8988T (cell line): ENCODE measurements around the gene ARHGAP10.

Source experiments
- DNase-seq: peaks from one replicate; pipeline ENCODE4 v3.0.0; 2011

ARHGAP10 gene

DNA sequence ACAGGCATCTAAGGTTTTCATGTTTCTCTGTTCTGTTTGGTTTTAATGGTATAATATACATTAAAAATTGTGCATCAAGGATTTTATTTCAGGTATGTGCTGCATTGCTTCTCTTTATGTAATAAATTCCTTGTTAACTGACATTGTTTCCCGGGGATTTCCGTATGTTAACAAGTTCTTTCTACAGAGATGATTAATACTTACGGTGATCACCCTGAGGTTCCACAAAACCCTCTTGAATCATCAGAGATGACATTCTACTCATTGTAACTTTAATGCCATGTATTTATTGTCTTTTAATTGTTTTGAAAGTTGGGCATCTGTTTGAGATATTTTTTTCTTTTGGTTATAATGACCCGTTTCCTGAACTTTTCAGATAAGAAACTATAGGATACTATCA lies 37.5 kb downstream of the ARHGAP10 start:
- no peak for DNase-seq

DNA sequence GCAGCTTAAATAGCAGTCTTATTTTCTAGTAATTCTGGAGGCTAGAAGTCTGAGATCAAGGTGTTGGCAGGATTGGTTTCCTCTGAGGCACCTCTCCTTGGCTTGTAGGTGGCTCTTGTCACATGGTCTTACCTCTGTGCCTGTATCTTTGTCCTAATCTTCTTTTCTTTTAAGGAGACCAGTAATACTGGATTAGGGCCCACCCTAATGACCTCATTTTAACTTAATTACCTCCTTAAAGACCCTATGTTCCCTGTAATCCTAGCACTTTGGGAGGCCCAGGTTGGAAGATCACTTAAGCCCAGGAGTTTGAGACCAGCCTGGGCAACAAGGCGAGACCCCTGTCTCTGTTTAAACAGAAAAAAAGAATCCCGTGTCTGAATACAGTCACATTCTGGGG lies 38.9 kb downstream of the ARHGAP10 start:
- DNase-seq: no peak

DNA sequence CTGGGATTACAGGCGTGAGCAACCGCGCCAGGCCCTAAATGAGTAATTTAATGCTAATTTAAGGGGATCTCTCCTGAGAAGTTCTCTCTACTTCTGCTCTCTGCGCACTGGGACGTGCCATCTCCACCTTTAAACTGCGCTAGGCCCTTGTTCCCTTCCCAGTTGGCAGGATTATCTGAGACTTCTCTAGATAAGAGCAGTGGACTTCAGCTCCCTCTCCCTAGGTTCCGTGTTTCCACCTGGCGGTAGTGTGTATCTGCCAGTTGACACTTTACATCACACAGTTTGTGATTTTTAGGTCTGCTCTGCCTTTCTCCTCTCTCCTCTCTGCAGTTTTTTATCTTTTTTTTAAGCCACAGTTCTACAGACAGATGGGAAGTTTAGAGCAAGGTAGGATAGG lies 40.2 kb downstream of the ARHGAP10 start:
- no peak for DNase-seq

DNA sequence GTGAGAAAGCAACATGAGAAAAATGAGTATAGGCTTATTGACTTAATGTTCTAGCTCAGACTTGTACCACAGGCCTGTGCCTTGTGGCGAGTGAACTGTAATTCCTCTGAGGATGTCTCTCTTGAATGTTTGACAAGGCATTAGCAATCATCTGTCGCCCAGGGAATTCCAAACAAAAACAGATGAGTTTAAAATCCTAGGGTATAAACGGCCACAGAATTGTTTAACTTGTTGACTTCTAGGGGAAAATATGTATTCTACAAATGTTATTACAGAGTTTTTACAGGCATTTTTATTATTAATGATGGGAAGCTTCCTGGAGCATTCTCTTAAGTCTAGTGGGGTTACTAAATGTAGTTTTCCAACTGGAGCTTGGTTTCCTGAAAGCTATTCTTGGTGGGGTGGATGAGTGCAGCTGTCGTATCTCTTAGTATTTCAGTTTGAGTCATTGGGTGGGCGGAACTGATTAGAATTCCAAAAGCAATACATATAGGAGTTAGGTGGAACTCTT lies 40.6 kb downstream of the ARHGAP10 start:
- no peak for DNase-seq

DNA sequence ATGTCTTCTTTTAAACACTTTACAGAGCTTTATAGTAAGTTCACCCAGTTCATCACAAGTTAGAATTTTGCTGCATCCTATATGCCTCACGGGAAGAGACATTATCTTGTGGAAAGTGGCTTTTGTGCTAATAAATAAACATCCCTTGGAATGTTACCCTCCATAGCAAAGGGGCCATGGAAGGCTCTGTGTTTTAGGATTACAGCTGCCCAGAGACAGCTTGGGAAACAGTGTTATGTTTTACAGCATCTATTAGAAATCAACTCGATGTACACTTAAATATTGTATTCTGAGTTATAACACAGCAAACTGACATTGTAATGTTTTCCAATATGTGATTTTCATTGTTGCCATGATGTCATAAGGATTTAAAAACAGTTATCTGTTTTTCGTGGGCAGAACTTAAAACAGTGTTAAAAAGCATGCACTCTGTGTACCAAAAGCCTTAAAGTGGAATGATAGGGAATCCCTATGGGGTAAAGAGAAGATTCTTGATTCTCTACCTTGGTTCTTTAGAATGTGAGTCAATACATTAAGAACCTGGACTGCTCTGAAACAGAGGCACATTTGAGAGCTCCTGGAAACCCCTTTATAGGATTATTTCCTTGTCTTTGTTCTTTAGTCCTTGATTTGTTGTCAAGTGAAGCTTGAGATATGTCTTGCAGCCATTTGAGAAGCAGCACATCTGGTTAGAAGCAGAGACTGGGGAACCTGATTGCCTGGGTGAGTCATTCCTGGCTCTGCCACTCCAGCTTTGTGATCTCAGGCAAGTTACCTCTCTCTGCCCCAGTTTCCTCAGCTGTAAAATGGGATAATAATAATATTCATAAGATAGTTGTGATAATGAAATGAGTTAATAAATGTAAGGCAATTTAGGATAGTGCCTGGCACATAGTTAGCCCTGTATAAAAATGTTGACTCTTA lies 41.6 kb downstream of the ARHGAP10 start:
- DNase-seq: no peak

DNA sequence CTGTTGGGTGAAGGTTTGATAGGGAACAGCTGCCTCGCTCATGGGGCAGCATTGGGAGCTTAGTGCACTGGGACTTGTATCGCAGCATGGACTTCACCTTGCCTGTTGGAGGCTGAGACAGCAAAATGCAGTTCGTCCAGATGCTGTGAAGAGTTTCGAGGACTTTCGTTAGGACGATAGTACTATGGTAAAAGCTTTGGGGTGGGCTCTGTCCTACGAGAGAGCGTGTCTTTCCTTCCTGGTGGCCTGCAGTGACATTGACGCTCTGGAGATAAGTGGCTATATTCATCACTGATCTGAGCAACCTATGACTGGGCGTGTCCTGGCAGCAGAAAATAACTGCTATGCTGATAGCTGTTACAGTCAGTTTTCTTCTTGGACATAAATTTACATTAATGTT lies 44.8 kb downstream of the ARHGAP10 start:
- no peak for DNase-seq

DNA sequence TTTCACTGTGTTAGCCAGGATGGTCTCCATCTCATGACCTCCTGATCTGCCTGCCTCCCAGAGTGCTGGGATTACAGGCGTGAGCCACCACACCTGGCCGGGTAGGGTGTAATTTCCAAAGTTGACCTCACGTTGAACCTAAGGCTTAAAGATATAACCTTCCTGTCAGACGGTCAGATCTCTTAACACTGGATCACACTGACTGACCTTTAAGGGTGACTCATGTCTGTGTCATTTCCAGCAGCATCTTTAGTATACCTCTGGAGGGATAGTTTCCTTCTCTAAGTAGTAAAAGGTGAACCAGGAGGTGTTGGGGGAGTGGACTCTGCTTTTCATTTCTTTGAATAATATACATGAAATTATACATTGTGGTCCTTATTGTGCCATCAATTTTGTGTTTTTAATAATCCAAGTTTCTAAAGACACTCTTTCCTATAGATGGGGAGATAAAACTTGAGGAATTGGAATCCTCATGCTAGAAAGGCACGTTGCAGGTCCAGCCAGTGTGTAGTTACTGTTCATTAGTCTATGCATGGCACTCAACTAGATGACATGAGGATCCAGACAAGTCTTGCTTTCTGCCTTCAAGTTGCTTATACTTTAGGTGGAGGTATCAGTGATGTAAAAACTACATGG lies 45.7 kb downstream of the ARHGAP10 start:
- no peak for DNase-seq

DNA sequence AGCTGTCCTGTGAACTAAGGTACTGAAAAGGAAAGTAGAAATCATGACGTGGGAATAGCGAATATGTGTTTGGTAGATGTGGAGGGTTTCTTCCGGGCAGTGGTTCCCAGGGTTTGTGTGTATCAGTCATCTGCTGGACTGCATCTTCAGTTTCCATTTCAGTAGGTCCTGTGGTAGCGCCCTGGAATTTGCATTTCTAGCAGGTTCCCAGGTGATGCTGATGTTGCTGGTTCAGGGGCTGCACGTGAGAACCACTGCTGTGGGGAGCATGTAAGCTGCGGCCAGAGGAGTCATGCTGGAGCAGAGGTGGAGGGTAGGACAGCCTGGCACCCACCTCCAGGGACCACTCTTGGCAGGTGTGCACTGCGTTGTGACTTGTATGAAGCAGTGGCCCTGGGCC lies 47.1 kb downstream of the ARHGAP10 start:
- DNase-seq: no peak

DNA sequence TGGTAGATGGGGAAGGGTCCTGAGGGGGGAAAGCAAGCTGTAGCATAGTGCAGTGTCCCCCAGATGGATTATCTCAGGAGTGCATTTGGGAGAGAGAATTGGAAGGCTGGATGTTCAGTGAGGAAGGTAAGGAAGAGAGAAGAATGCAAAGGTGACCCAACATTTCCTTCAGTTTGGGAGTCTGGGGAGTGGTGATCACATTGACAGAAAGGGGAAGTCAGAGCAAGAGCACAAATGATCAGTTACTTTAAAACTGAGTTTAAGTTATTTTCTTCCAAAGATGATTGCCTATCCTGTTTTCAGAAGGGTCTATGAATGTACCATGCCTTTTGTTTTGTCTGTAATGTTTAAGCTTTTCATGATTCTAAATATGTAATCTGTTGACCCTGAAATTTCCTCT lies 47.6 kb downstream of the ARHGAP10 start:
- no peak for DNase-seq

DNA sequence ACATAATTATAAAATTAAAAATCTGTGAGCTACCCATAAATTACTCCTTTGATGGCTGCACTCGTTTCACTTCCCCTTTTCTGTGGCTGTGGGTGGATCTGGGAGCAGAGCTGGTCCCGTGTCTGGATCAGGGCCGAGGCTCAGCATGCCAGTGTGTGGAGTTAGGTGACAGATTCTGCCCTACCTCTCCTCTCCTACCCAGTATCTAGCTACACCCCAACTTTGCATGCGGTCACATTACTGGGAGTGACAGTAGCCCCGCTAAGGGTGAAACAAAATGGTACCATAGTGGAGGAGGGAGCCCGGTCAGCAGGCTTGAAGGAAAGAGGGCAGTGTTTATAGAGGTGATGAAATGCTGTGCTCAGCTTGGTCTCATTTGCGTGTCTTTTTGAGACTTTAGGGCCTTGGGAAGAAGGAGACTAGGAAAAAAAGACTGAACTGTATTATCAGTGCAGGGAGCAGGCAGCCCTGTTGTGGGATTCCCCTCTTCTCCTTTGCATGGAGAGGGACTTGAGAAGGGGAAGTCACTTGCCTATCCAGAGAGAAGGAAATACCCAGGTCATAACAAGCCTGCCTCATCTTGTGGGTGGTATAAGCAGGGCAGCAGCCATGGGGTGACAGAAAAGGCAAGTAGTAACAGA lies 48.4 kb downstream of the ARHGAP10 start:
- DNase-seq: no peak

DNA sequence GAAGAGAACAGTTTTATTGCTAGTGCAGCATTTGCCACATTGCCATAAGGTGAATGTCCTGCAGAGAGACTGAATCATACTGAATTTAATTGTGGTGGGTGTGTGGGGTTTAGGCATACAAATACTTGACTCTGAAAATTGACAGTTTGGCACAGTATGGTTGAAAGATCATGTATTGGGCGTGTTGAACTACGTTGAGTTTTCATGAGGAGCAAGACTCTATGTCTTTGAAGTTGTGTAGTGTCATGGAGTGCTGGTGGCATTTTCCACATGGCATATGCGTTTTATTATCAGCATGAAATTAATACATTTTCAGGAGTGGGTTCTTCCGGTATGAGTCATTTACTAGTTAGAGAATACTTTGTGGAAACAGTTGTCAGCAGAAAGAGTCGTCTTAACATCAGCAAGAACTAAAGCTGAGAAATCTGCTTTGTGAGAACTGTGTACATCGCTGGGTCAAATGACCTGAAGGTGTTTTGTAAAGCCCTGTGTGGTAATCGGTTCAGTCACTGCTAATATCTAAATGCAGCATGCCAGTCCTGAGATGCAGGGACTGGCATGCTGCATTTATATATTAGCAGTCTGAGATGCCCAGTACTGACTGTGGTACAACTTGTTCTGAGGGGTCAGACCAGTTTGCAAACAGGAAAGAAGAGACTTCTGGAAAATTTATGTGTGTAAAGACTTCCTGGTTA lies 50.3 kb downstream of the ARHGAP10 start:
- no peak for DNase-seq

DNA sequence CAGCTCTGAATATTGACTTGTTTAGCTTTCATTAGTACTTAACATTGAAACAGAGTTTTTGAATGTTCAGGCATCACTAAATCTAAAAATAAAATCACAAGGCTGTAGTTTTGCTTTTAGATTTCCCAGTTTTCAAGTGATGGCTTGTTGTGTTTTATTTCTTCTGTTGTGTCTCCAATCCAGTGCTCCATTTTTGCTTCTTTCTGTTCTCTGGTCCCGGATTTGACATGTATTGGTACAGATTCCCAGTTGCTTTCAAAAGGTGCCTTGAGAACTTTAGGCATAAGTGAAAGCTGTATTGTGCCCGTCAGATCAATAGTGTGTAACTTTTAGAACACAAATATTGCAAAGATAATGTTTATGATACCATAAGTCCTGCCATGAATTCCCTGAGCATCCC lies 53.2 kb downstream of the ARHGAP10 start:
- DNase-seq: no peak

DNA sequence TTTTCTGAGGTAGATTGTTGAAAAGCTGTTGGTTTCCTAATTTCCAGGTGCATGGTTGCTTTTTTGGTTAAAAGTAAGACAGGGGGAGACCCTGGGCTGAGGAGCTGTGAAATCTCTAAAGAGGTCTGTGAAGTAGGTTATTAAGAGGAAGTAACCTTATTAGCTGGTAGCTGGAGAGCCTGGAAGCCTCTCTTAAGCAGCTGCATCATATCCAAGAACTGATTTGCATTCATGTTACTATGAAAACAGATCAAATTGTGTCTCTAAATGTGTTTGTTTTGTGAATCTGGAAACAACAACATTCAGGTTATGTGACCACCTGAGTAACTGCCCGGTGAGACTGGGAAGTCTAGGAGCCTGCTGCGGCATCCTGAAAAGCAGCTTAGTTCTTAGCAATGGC lies 54.1 kb downstream of the ARHGAP10 start:
- DNase-seq: no peak

DNA sequence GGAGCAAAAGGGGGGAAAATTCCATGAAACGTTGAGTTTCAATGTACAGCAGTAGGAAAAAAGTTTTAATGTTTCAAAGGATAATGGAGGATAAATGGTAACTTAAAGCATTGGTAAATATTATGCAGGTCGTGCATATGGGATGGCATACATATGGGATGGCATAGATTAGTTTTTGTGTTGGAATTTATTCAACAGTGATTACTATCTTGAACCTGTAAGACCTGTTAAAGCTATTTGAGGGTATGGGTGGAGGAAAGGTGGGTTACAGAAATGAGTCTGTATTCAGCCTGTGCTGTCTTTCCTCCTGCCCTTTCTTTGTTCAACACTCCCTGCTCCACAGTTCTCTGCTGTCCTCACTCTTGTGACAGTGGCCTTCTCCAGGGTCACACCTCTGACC lies 54.6 kb downstream of the ARHGAP10 start:
- DNase-seq: no peak

DNA sequence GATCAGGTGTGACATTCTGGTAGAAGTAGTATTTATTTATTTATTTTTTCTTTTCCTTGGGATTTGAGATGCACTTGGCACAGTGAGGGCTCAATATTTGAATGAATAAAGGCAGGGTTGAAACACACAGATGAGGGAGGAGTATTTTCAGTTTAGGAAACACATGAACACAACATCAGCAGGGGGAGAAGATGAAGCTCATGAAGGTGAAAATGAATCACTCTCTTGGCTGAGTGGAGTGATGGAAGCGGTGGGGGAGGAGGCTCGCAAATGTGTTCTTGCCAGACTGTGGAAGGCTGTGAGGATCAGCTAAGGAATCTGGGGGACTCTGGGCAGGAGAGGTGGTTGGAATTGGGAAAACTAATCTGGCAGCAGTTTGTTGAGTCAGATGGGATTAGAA lies 55.3 kb downstream of the ARHGAP10 start:
- DNase-seq: no peak

DNA sequence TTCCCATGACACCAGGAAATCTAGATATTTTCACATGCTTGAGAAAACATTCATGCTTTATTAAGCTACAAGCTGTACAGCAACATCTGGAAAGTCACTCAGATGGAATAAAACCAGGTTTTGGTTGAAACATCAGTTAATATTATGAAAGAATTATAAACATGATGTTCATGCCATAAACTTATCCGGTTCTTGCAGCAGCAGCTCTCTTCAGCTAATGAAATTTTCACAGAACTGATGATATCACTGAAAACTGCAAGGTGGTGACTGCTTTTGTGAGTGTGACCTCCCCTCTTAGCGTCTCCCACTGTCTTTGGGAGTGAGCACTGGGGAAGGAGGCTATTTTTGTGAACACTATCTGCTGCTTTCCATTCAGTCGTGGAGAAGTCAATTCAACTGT lies 56.9 kb downstream of the ARHGAP10 start:
- DNase-seq: no peak

DNA sequence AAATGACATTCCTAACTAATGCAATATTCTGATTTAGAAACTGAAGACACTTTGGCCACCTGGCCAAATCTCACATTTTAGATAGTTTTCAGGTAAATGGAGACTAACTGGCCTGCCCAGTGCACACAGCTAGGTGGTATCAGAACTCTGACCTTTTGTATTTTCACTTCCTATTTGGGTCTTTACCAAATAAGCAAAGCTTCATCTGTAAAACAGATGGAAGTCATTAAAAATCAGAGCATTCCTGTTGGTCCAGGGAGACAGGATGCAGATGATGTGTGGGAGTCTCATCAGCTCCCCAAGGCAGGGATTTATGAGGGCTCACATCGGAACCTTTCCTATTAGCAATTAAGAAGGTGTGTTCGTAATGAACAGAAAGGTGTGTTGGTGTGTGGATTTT lies 57.7 kb downstream of the ARHGAP10 start:
- no peak for DNase-seq

DNA sequence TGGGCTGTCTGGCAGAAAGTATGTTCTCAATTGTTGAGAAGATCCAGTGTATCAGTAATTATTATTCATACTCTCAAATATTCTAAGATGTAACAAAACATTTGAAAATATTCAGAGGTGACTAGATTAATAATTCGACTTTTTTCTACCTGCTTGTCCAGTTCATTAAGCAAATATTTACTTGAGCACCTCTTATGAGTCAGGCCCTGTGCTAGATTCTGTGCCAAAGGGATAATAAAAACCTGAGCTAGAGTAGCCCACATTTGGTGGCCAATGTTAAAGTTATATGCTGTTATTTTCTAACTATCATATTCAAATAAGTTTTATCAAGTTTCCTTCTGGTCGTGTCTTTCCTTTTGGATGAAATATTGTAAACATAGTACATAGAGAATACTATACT lies 58.5 kb downstream of the ARHGAP10 start:
- DNase-seq: no peak

DNA sequence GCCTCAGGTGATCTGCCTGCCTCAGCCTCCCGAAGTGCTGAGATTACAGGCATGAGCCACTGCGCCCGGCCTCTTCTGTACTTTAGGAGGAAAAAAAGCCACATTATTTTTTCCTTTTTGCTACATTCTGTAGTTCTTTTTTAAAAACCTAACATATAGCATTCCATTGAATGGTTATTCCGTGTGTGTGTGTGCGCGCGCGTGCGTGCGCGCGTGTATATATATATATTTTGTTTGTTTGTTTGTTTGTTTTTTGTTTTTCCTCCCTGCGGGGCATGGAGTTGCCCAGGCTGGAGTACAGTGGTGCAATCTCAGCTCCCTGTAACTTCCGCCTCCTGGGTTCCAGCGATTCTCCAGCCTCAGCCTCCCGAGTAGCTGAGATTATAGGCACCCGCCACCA lies 59.5 kb downstream of the ARHGAP10 start:
- DNase-seq: no peak

DNA sequence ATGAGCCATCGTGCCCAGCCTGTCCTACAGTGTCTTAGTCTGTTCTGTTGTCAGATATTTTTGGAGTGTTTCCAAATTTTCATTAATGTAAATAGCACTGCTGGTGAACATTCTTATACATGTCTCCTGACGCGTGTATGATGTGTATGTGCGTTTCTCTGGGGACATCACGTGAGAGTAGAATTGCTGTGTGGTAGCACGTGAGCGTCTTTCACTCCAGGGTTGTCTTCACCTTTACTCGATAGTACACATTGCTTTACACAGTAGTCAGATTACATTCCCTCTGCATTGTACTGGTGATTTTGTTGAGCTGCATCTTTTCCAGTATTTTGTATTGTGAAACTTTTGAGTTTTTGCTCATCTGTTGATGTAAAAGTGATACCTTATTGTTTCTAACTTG lies 60.0 kb downstream of the ARHGAP10 start:
- DNase-seq: no peak

DNA sequence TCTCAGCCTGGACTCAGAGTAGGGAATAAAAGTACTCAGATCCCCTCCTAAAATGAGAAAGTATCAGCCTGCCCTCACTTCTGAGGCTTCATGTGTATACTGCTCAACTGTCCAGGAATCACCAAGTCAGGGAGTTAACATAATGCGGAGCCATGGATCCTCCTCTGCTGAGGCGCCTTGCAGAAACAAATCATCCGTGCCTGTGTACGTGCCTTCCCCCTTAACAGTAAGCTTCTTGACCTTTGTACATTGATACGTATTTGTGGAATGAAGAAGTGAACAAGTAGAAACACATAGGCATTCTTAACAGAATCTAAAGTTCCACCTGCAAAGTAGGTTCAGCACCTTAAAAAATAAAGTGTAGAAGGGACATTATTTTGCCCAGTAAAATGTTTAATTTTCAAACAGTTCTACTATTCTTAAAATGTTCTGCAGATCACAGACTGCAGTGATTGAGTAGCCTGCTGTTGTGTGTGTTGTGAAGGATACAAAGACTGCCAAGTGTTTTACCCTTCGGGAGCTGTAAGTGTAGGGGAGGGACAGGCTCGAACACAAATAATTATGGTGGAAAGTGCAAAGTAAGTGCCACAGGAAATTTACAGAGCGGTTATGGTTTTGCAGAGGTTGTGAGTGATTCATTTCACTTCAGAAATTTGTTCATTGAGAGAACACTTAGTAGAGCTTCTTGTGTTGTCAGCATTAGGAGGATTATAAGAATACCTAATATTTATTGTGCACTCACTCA lies 61.9 kb downstream of the ARHGAP10 start:
- no peak for DNase-seq

DNA sequence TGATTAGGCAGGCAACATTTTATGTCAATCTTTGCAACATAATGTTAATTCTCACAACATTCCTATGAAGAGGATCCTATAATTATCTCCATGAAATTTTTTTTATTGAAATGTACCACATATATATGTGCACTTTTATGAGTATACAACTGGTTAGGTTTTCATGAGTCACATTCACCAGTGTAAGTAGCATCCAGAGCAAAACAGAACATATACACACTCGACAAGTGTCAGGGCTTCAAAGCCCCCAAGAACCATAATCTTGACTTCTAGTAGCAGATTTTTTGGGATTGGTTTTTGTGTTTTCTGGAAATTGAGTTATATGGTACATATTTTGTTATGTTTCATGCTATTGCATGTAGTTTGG lies 62.4 kb downstream of the ARHGAP10 start:
- no peak for DNase-seq
